ENCODE results near the gene SBK2.

- TF ChIP-seq POLR2AphosphoS5 (IDR thresholded peaks at IDR 0.05) (no peak), CTCF (IDR thresholded peaks at IDR 0.05) (no peak), EP300 (IDR thresholded peaks at IDR 0.05) (no peak), POLR2A (IDR thresholded peaks at IDR 0.05) (no peak)
Measured at GRCh38 chr19:55482156-55482961, 54.6 kb downstream of the SBK2 start.
